ENCODE results near the gene ZNF469.

DNA sequence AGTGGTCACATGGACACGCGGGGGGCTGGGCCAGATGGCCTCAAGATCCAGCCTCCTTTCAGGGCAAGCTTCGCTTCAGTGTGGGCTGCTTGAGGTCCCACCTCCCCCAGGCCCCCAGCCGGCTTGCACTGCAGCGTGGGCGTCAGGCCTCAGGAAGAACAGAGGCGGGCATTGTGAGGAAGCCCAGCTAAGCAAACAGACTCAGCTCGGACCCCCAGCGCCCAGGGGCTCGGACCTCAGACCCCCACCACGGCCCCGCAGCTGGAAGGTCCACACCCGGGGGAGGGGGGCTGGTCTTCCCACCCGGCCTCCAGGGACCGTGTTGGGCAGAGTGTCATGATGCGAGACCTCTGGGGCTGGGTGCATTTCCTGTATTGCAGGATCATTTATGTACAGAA is 24.7 kb upstream of the ZNF469 start:
- TF ChIP-seq POLR2A (IDR thresholded peaks at IDR 0.05) (no peak), CTCF (IDR thresholded peaks at IDR 0.05) (no peak)
